ENCODE data around the gene HSFX3. TPM values are rescaled to one million over a fixed set of nuclear protein-coding genes. Genes with fewer than 3 reads are reported as not detected.
"Not testable (repeated sequence)": the region's sequence is repeated elsewhere in the genome, so short reads cannot be mapped to it uniquely, and the experiment has no call there.

Gene HSFX3
- total and polyA plus RNA-seq, 5 experiments from 2014 or later, result not detected

GRCh38 chrX:149525389-149525788, 24.3 kb downstream of the HSFX3 start:
- H3K9me3 Mint-ChIP-seq, H3K36me3 Mint-ChIP-seq, H3K27me3 Mint-ChIP-seq: not testable (repeated sequence)
- peak overlapping the region in 6 of 10 donors; percentile 15 to 66 (median 38) for H3K4me3 Mint-ChIP-seq
- peaks cover 8 to 46% (median 31%) of the 10 kb centered on the region in 4 donors for H3K4me1 Mint-ChIP-seq
- DNase-seq (peak; percentile 34 to 93 (median 74)), ATAC-seq (peak; percentile 71 to 79)
- peak overlapping the region; percentile 61 to 96 (median 93) for H3K27ac Mint-ChIP-seq
- POLR2A ChIA-PET, result interaction anchor here (1.1 to 2.6 kb wide), 3 partner anchors 12 to 20 kb away, joined by 4 to 23 read pairs (median 6); partner anchors contain the start of genes EOLA1 and IDS

GRCh38 chrX:149522916-149523315, 26.8 kb downstream of the HSFX3 start:
- no peak for ATAC-seq
- peak overlapping the region in 5 of 10 donors; percentile 24 to 87 (median 66) for H3K27ac Mint-ChIP-seq
- no peak overlapping the region for H3K4me3 Mint-ChIP-seq

GRCh38 chrX:149521438-149521837, 28.3 kb downstream of the HSFX3 start:
- ATAC-seq, result peak; percentile 30 to 51
- peak in 8 of 10 donors; percentile 31 to 66 (median 44) for DNase-seq

More at GRCh38 chrX:149522916-149523315, 26.8 kb downstream of the HSFX3 start:
- peaks cover 0 to 4% (median 0%) of the 10 kb centered on the region in 5 donors for H3K27me3 Mint-ChIP-seq
- POLR2A ChIA-PET, result interaction anchor here (2.4 to 2.6 kb wide), 3 partner anchors 10 to 18 kb away, joined by 8 to 16 read pairs (median 14); partner anchors contain the start of genes EOLA1 and IDS
- no peaks in the 10 kb centered on the region for H3K9me3 Mint-ChIP-seq
- no peak for DNase-seq
- peaks cover 0 to 2% (median 0%) of the 10 kb centered on the region in 3 donors for H3K36me3 Mint-ChIP-seq
- H3K4me1 Mint-ChIP-seq, result peaks cover 10 to 49% (median 34%) of the 10 kb centered on the region in 4 donors

GRCh38 chrX:149520636-149521277, 29.0 kb downstream of the HSFX3 start:
- Mint-ChIP-seq H3K4me1 (peaks cover 11 to 40% (median 32%) of the 10 kb centered on the region in 4 donors), H3K27ac (peak overlapping the region in 9 of 10 donors; percentile 18 to 92 (median 70))
- POLR2A ChIA-PET, result interaction anchor here (2.4 to 2.6 kb wide), 3 partner anchors 8 to 19 kb away, joined by 8 to 16 read pairs (median 14); partner anchors contain the start of genes EOLA1 and IDS

More at GRCh38 chrX:149521438-149521837, 28.3 kb downstream of the HSFX3 start:
- peaks cover 0 to 4% (median 0%) of the 10 kb centered on the region in 5 donors for H3K27me3 Mint-ChIP-seq
- peak overlapping the region in 9 of 10 donors; percentile 19 to 87 (median 59) for H3K4me3 Mint-ChIP-seq
- H3K27ac Mint-ChIP-seq, result peak overlapping the region in 9 of 10 donors; percentile 18 to 92 (median 85)
- peaks cover 8 to 43% (median 31%) of the 10 kb centered on the region in 4 donors for H3K4me1 Mint-ChIP-seq
- POLR2A ChIA-PET, result interaction anchor here (1.1 to 2.6 kb wide), 4 partner anchors 9 to 419 kb away, joined by 3 to 16 read pairs (median 11); partner anchors contain the start of genes EOLA1 and IDS
- no peaks in the 10 kb centered on the region for H3K9me3 Mint-ChIP-seq
- H3K36me3 Mint-ChIP-seq, result peaks cover 0 to 2% (median 0%) of the 10 kb centered on the region in 3 donors

GRCh38 chrX:149518236-149518635, 31.5 kb downstream of the HSFX3 start:
- POLR2A ChIA-PET, result interaction anchor here (1.4 kb wide), 1 partner anchor 13 kb away, joined by 3 read pairs; the partner anchor contains the start of gene IDS
- no peak for ATAC-seq
- Mint-ChIP-seq H3K36me3 (peaks cover 0 to 2% (median 0%) of the 10 kb centered on the region in 3 donors), H3K4me1 (peaks cover 11 to 49% (median 40%) of the 10 kb centered on the region in 4 donors), H3K27ac (no peak overlapping the region), H3K27me3 (peaks cover 0 to 4% (median 0%) of the 10 kb centered on the region in 5 donors), H3K4me3 (no peak overlapping the region), H3K9me3 (no peaks in the 10 kb centered on the region)
- no peak for DNase-seq

More at GRCh38 chrX:149520636-149521277, 29.0 kb downstream of the HSFX3 start:
- not testable (repeated sequence) for ATAC-seq, DNase-seq, H3K9me3 Mint-ChIP-seq, H3K27me3 Mint-ChIP-seq, H3K36me3 Mint-ChIP-seq
- peak overlapping the region in 8 of 10 donors; percentile 31 to 87 (median 58) for H3K4me3 Mint-ChIP-seq

GRCh38 chrX:149517308-149517707, 32.4 kb downstream of the HSFX3 start:
- H3K27me3 Mint-ChIP-seq, result peaks cover 0 to 4% (median 0%) of the 10 kb centered on the region in 5 donors
- peaks cover 12 to 49% (median 37%) of the 10 kb centered on the region in 4 donors for H3K4me1 Mint-ChIP-seq
- H3K27ac Mint-ChIP-seq, result no peak overlapping the region
- peaks cover 0 to 2% (median 0%) of the 10 kb centered on the region in 3 donors for H3K36me3 Mint-ChIP-seq
- no peaks in the 10 kb centered on the region for H3K9me3 Mint-ChIP-seq
- ATAC-seq (no peak), DNase-seq (no peak)
- H3K4me3 Mint-ChIP-seq, result no peak overlapping the region
- POLR2A ChIA-PET, result no interaction called here

- Mint-ChIP-seq H3K4me3 (no peak overlapping the region), H3K27ac (peak overlapping the region in 1 of 10 donors; percentile 74), H3K27me3 (peaks cover 0 to 4% (median 0%) of the 10 kb centered on the region in 5 donors), H3K36me3 (peaks cover 0 to 2% (median 0%) of the 10 kb centered on the region in 3 donors), H3K9me3 (no peaks in the 10 kb centered on the region), H3K4me1 (peaks cover 10 to 45% (median 32%) of the 10 kb centered on the region in 4 donors)
- ATAC-seq, result no peak
- POLR2A ChIA-PET, result no interaction called here
- DNase-seq, result no peak
These were observed 33.1 kb downstream of the HSFX3 start for GRCh38 chrX:149516604-149517003.

GRCh38 chrX:149515954-149516602, 33.6 kb downstream of the HSFX3 start:
- no peak for ATAC-seq
- Mint-ChIP-seq H3K36me3 (peaks cover 0 to 2% (median 0%) of the 10 kb centered on the region in 3 donors), H3K27ac (peak overlapping the region in 4 of 10 donors; percentile 10 to 79 (median 74)), H3K4me1 (peaks cover 7 to 40% (median 28%) of the 10 kb centered on the region in 4 donors), H3K4me3 (peak overlapping the region in 1 of 10 donors; percentile 39), H3K27me3 (peaks cover 0 to 4% (median 0%) of the 10 kb centered on the region in 5 donors), H3K9me3 (no peaks in the 10 kb centered on the region)
- DNase-seq, result no peak
- POLR2A ChIA-PET, result no interaction called here

- Mint-ChIP-seq H3K36me3 (no peaks in the 10 kb centered on the region), H3K9me3 (no peaks in the 10 kb centered on the region), H3K4me3 (peak overlapping the region in 3 of 10 donors; percentile 18 to 30 (median 22)), H3K27me3 (peaks cover 0 to 3% (median 0%) of the 10 kb centered on the region in 5 donors), H3K27ac (peak overlapping the region in 6 of 10 donors; percentile 58 to 88 (median 70)), H3K4me1 (peaks cover 6 to 33% (median 22%) of the 10 kb centered on the region in 4 donors)
- DNase-seq, result peak in 1 of 10 donors; percentile 22
- peak; percentile 55 to 56 for ATAC-seq
- POLR2A ChIA-PET, result interaction anchor here (1.7 to 3.4 kb wide), 4 partner anchors 8 to 26 kb away, joined by 4 to 21 read pairs (median 10); partner anchors contain the start of genes EOLA1 and IDS
These were observed 35.8 kb downstream of the HSFX3 start for GRCh38 chrX:149513825-149514428.

- peaks cover 0 to 2% (median 0%) of the 10 kb centered on the region in 5 donors for H3K27me3 Mint-ChIP-seq
- POLR2A ChIA-PET, result interaction anchor here (0.7 to 3.4 kb wide), 5 partner anchors 10 to 428 kb away, joined by 3 to 21 read pairs (median 4); partner anchors contain the start of gene EOLA1
- H3K27ac Mint-ChIP-seq, result peak overlapping the region in 6 of 10 donors; percentile 43 to 87 (median 68)
- DNase-seq (peak; percentile 17 to 73 (median 57)), ATAC-seq (peak; percentile 79 to 82)
- no peaks in the 10 kb centered on the region for H3K36me3 Mint-ChIP-seq
- H3K9me3 Mint-ChIP-seq, result no peaks in the 10 kb centered on the region
- H3K4me1 Mint-ChIP-seq, result peaks cover 6 to 33% (median 25%) of the 10 kb centered on the region in 4 donors
- peak overlapping the region in 2 of 10 donors; percentile 33 to 34 for H3K4me3 Mint-ChIP-seq
These were observed 37.4 kb downstream of the HSFX3 start for GRCh38 chrX:149512225-149512885.

GRCh38 chrX:149511081-149511480, 38.6 kb downstream of the HSFX3 start:
- H3K4me3 Mint-ChIP-seq, result no peak overlapping the region
- H3K27ac Mint-ChIP-seq, result peak overlapping the region in 2 of 10 donors; percentile 40 to 73
- H3K9me3 Mint-ChIP-seq, result no peaks in the 10 kb centered on the region
- POLR2A ChIA-PET, result interaction anchor here (3.4 kb wide), 1 partner anchor 29 kb away, joined by 21 read pairs; the partner anchor contains the start of gene EOLA1
- DNase-seq, result no peak
- no peaks in the 10 kb centered on the region for H3K36me3 Mint-ChIP-seq
- no peak for ATAC-seq
- H3K4me1 Mint-ChIP-seq, result peaks cover 6 to 33% (median 25%) of the 10 kb centered on the region in 4 donors
- peaks cover 0 to 2% (median 0%) of the 10 kb centered on the region in 5 donors for H3K27me3 Mint-ChIP-seq
